ENCODE measurements around the gene FRMD8.

Gene FRMD8

GRCh38 chr11:65376138-65376713, 10.2 kb upstream of the FRMD8 start:
- DNase-seq, result no peak

- DNase-seq, result no peak
Measured at GRCh38 chr11:65377036-65377435, 9.4 kb upstream of the FRMD8 start.

GRCh38 chr11:65377777-65378176, 8.7 kb upstream of the FRMD8 start:
- no peak for DNase-seq

GRCh38 chr11:65378208-65378927, 8.1 kb upstream of the FRMD8 start:
- no peak for DNase-seq

- DNase-seq, result no peak
Measured at GRCh38 chr11:65378928-65379638, 7.4 kb upstream of the FRMD8 start.

GRCh38 chr11:65379698-65380459, 6.6 kb upstream of the FRMD8 start:
- DNase-seq, result no peak

GRCh38 chr11:65380460-65381119, 5.8 kb upstream of the FRMD8 start:
- no peak for DNase-seq

GRCh38 chr11:65381716-65382032, 4.8 kb upstream of the FRMD8 start:
- DNase-seq, result no peak

GRCh38 chr11:65382033-65382803, 4.2 kb upstream of the FRMD8 start, which contains the start of gene SLC25A45:
TSS of gene SLC25A45 (minus strand) at chr11:65382646. CDS start at chr11:65381951, 695 bp downstream.
- peak; percentile 92 for DNase-seq

GRCh38 chr11:65382804-65383368, 3.6 kb upstream of the FRMD8 start:
- no peak for DNase-seq

GRCh38 chr11:65383778-65384177, 2.7 kb upstream of the FRMD8 start:
- no peak for DNase-seq

GRCh38 chr11:65384301-65384889, 2.0 kb upstream of the FRMD8 start:
- no peak for DNase-seq

- DNase-seq, result no peak
Measured at GRCh38 chr11:65388731-65389130, 2.3 kb downstream of the FRMD8 start.

GRCh38 chr11:65389294-65389980, 3.0 kb downstream of the FRMD8 start:
- DNase-seq, result no peak

- no peak for DNase-seq
Measured at GRCh38 chr11:65390099-65390941, 3.9 kb downstream of the FRMD8 start.

GRCh38 chr11:65390996-65391395, 4.6 kb downstream of the FRMD8 start:
- no peak for DNase-seq

GRCh38 chr11:65392186-65392829, 5.9 kb downstream of the FRMD8 start:
- no peak for DNase-seq

- DNase-seq, result no peak
Measured at GRCh38 chr11:65392899-65393298, 6.5 kb downstream of the FRMD8 start.

- DNase-seq, result no peak
Measured at GRCh38 chr11:65393513-65394079, 7.2 kb downstream of the FRMD8 start.
